HG02588 (cell line): ENCODE data around the gene CA7.

Experiments
- ATAC-seq: cut with Tn5 transposase; IDR thresholded peaks from one replicate; pipeline ENCODE4 v1.9.1; 2021; ENCODE audit warnings: mild to moderate bottlenecking, moderate library complexity; ENCODE audit not compliant: unreplicated experiment

The CA7 gene

DNA sequence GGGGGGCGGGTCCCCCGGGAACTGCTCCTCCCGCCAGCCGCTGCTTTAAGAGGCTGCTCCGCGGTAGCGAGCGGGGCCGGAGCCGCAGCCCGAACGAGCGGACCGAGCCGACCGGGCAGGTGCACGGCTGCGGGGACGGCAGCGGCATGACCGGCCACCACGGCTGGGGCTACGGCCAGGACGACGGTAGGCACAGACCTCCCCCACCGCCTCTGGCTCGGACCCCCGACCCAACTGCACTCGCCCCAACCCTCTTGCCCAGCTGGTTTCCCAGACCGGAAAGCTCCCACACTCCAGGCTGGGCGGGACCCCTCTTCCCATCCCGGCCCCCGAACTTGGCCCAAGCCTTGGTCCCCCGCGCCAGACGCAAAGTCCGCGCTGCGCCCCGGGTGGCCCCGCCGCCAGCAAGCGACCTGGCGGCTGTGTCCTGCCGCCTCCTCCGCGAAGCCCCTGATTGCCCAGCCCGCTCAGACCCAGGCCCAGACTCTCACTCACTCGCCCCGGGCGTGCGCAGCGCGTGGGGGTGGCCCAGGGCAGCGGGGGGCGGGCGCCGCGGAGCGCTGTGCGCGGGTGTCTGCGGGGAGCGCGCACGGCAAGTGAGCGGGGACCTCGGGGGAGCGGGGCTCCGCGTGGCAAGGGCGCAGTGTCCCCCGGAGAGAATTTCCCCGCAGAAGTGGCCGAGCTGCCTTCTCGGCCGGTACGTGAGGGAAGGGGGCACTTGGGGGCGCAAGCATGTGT, at the start of gene CA7:
CA7 (plus strand) TSS at position 73 of the 738 bp plus-strand sequence; CDS start at position 147, 74 bp downstream.
- ATAC-seq = no peak

DNA sequence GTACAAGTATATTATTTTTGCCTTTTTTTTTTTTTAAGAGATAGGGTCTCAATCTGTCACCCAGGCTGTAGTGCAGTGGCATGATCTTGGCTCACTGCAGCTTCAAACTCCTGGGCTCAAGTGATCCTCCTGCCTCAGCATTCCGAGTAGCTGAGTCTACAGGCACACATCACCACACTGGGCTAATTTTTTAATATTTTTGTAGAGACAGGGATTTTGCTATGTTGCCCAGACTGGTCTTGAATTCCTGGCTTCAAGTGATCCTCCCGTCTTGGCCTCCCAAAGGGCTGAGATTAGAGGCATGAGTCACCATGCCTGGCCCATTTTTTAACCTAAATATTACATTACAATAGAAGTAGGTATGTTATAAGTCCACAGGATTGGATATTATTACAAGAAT, 46.1 kb upstream of the CA7 start:
- no peak for ATAC-seq

DNA sequence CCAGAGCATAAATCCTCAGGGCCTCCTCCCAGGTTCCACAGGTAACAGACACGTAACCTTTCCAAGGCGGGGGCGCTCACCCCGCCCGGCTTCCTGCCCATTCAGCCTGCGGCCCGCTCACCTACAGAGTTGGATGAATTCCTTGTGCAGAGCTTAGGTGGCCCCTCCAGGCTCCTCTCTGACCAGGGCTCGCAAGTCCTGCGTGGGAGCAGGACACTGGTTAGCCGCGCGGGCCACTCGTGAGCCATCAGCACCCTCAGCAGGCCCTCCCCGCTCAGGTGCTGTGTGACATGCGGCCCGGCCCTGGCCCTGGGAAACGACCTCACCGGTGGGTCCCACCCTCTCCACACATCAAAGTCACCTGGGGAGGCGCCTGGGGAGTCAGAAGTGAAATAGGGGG, 43.4 kb upstream of the CA7 start:
- ATAC-seq = no peak

DNA sequence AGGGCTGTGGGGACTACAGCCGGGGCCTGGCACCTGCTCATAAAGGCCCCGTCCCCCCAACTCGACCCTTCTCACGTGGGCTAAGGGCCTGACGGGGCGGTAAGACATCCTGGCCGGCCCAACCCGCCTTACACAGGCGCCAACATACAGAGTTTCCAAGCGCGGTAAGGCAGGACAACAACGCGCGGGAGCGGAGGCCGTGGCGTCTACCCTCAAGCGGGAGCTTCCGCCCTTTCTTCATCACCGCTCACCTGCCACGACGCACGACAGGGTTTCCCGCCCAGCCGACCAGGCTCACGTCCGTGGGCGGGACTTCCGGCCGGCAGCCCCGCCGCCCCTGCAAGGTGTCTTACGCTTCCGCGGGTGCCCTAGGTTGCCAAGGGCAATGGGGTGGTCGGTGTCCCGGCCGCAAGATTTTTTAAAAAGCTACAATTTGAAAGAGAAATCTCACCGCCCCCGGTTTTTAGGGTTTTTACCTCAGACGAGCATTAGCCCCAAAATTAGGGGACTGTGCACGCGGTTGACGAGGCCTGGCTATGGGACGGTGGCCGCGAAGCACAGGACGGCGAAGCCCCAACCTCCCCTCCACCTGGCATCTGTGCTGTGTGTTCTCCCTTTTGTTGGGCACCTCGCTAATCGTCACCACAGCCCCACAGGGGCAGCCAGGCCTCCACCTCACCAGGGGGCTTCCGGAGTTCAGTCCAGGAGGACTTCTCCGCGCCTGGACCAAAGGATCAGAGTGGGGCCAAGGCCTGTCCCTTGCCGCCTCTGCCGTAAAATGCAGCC, 42.7 kb upstream of the CA7 start, which contains the start of gene TERB1:
TERB1 (minus strand) TSS at position 265 of the 786 bp plus-strand sequence. CDS start 4,786 bp downstream, outside the sequence.
- ATAC-seq = no peak

DNA sequence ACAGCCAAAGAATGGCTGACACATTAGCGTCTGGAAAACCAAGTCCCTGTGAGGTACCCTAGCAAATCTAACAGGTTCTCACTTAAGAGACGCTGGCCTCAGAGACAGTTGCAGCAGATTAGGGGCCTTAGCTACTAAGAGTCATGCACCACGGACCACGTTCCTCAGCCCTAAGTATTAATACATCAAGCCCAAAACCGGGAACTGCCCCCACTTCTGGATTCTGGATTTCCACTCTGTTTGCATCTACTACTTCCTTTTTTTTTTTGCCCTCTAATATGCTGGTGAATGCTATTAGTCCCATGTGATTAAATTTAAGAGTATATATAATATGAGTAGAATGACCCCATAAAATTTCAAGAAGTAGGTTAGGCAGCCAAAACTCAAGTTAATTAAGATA, 42.1 kb upstream of the CA7 start:
- ATAC-seq = no peak

DNA sequence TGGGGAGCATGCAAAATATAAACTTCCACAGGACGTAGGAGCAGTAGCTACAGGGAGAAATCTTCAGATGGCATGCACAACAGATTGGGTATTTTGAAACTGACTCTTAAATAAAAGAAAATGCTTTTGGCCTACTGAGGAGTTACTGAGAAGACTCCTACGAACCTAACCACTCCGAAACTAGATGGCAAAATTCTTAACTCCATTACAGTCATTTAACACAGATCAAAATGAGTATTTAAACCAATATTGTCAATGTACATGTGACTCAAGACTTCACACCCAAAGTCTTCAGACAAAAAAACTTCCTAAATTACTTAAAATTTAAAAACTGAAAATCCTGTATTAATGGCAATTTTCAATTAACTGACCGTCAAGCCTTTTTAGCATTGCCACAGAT, 34.4 kb upstream of the CA7 start:
- ATAC-seq = no peak

DNA sequence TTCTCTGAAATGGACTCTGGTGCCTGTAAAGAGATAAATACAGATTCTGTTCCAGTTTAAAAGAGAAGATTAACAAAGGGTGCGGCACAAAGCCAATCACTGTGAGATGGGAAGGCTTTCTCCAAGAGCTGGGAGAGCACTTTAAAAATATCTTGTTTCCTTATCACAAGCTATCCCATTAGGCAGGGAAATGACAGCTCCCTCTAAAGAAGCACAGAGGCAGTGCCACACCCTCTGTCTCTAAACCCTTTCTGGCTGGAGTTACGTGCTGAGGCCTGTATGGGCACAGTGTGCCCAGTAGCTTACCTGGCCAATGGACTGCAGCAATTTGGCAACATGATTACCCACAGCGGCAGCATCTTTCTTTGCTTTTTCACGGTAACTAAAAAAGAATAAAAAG, 33.8 kb upstream of the CA7 start:
- no peak for ATAC-seq

DNA sequence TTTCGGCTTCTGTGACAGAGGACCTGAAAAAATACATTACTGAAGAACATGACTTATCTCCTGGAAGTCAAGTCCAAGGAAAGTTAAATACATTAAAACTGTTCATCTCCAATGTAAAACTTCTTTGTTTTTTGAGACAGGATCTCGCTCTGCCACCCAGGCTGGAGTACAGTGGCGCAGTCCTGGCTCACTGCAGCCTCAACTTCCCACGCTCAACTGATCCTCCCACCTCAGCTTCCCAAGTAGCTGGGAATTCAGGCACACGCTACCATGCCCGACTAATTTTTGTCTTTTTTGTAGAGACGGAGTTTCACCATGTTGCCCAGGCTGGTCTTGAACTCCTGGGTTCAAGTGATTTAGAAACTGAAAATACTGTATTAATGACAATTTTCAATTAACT, 33.2 kb upstream of the CA7 start:
- ATAC-seq = no peak

DNA sequence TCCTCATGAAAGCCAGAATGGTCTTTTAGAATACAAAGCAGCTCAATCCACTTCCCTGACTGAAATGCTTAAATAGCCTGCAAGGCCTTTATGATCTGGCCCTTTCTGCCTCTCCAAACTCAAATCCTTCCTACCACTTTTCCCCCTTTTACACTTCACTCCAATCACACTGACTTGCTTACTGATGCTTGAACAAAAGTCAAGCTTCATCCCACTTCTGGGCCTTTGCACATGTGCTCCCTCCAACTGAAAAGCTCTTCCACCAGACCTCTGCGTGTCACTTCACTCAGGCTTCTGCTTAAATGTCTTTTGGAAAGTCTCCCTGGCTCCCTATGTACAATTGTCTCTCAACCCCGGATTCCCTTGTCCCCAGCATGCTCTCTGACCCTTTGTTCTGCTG, 29.5 kb upstream of the CA7 start:
- ATAC-seq = no peak

DNA sequence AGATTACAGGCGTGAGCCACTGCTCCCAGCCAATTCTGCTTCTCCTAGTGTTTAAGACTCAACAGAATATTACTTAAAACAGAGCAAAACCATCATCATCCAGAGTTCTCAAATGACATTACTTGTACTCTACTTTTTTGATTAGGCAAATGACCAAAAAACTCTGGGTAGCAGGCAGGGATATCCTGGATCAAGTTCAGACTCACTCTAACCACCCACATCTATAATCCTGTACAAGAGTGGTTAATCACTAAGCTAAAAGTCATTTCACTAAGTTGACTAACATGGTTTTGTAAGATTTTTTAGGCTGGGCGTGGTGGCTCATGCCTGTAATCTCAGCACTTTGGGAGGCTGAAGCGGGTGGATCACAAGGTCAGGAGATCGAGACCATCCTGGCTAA, 20.2 kb upstream of the CA7 start:
- ATAC-seq = no peak

DNA sequence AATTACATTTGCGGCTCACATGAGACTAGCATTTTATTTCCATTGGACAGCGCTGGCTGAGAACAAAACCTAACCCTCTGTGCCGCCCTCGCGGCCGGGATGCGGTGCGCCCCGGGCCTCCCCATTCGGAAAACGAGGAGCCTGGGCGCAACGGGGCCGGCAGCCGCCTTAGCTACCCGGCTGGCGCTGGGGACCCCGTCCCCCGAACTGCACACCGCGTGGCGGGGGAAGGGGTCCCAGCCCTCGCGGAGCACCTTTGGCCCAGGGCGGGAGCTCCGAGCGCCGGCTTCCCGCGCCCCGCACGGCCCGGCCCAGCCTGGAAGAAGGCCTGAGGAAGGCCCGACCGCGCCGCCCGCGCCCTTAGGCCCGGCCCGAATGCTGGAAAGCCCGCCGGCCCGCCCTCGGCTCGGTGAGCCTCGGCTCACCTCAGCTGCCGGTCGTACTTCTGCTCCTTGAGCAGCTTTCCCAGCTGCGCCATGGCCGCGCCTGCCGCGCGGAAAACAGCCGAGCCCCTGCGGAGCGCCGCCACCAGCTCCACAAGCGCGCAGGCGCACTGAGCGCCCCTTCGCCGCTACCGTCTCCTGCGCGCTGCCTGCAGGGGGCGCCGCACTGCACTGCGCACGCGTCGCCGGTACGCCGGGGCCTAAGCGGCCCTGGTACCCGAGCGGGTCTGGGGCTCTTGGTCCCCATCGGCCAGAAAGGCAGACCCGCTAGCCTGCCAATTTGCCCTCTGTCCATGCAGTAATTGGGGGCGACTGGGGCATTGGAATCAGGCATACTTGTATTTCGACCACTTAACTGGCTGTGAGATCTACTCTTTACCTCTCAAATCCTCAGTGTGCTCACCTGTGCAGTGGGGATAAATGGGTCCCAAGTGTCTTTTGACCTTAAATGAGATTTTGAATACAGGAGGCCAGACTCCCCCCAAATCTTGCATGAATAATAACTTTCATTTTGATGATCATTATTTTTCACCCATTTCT, 13.5 kb upstream of the CA7 start, which contains the start of gene NAE1:
NAE1 (minus strand) TSS at position 555 of the 983 bp plus-strand sequence; CDS start at position 478, 77 bp downstream.
- peak; percentile 92 for ATAC-seq

DNA sequence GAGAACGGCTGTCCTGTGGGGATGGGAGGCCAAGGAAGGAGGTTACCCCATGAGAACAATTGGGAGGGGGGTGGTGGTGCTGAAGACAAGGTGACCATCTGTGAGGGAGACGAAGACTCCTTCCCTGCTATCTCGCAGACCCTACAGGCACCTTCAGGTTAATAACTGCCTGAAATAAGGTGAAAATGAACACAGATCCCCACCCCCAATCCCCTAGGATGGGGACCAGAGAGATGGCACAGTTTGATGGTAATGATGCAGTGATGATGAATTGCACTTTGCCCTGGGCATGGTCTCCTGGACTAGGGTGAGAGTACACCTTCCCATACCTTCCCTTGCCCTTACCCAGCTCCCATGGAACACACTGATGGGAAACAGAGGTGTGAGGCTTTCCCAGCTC, 12.0 kb upstream of the CA7 start:
- ATAC-seq = no peak

DNA sequence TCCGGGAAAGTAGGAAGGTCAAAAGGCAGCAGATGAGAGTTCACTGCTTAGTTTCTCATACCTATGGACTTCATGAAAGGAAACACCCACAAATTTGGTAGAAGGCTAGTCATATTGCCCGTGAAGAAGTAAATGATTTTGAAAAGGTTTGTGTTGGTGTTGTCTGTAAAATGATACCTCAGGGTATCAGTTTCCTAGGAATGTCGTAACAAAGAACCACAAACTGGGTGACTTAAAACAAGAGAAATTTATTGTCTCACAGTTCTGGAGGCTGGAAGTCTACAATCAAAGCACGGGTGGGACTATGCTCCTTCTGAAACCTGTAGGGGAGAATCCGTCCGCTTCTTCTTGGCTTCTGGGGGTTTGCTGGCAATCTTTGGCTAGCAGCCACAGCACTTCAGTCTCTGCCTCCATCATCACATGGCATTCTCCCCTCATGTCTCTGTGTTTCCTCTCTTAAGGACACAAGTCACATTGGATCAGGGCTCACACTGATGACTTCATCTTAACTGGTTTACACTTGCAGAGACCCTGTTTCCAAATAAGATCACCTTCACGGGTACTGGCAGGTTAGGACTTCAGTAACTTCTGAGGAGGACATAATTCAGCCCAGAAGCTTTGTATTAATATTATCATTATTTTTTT, 11.4 kb upstream of the CA7 start:
- no peak for ATAC-seq

DNA sequence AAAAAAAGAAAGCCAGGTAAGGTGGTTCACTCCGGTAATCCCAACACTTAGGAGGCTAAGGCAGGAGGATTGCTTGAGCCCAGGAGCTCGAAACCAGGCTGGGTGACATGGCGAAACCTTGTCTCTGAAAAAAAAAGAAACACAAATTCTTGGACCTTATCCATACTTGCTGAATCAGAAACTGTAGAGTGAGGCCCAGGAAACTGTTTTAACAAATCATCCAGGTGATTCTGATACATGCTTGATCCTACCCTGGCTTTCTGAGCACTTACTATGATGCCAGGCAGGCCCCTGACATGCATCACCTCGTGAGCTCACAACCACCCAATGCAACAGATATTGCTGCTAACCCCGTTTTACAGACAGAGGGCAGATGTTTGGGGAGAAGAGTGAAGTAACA, 9.5 kb upstream of the CA7 start:
- ATAC-seq = no peak

DNA sequence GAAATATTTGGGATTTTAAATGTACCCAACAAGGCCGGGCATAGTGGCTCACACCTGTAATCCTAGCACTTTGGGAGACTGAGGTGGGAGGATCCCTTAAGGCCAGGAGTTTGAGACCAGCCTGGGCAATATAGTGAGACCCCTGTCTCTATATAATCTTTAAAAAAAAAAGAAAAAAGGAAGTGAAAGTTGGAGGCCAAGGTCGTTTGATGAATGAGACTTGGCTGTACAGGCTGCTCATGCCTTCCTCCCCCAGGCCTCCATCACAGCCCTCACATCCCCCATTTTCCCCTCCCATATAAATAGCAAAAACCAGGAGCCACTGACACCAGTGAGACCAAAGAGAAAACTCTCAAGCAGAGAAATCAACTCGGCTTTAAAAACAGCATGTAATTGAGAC, 3.3 kb upstream of the CA7 start:
- ATAC-seq = no peak

DNA sequence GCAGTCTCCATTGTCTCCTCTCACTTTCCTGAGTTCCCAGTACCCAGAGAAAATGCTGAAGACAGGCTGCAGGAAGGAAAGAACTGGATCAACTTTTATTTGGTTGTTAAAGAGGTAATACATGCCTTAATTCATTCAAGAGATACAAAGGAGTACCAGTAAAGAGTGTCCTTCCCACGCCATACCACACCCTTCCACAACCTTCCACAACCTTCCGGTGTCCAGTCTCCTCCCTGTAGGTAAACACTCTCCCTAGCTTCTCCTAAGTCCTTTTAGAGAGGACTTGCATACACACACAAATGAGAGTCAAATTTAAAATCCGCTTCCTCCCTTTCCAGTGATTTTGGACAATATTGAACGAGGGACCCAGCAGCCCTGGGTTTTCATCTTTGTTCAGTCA, 2.8 kb upstream of the CA7 start:
- ATAC-seq = no peak

DNA sequence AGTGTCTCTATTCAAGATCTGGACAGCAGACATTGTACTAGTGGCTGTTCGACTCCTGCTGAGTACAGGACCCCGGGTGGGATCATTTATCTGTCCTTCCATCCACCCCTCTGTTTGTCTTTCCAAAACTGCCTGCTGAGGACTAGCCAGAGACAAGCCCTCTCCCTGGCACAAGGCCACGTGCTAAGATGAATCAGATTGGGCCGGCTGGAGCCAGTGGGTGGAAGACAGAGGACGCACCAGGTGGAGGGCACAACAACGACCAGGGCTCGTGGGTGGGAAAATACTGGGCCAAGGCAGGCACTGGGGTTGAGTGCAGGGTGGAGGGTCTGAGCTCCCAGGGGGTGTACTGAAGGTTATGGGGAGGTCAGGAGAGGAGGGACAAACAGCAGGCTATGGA, 1.4 kb upstream of the CA7 start:
- ATAC-seq = no peak

DNA sequence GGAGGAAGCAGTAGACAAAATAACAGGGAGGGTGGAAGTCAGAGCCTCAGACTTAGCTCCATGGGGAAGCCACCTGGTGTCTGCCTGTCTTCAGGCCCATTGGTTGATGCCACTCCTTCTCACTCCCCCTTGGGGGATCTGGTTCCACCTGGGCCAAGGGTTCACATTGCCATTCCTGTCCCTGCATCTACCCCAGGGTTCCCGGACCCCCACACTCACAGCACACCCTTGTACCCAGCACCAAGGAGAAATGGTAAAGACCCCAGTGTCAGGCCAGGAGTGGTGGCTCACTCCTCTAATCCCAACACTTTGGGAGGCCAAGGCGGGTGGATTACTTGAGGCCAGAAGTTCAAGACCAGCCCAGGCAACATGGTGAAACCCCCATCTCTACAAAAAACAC, 1.0 kb upstream of the CA7 start:
- ATAC-seq = no peak

DNA sequence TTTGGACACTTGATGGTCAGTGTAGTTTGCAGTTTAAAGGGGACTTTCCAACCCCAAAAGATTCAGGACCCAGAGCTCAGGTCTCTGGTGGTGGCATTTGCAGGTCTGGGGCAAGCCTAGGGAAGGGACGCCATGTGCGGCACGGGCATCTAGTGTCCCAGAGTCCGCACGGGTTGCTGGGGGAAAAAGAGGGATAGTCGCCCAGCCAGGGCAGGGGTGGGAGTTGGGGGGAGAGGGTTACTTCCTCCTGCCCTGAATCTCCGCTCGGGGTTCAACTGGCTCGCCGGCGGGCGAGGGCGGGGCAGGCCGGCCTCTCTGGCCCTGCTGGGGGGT, 239 bp upstream of the CA7 start:
- no peak for ATAC-seq

DNA sequence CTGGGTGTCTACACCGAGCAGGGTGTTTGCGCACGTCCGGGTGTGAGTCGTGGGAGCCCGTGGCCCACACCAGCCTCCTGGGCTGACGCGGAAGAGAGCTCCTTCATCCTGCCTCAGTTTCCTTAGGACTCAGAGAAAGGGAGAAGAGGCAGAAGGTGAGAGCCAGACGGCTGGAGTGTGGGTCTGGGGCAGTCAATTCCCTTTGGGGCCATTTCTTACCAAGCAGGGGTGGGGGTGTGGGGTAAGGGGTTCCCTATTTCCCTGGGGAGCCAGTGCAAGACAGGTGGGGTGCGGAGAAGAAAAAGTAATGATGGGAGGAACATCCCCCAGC, 831 bp downstream of the CA7 start:
- no peak for ATAC-seq

DNA sequence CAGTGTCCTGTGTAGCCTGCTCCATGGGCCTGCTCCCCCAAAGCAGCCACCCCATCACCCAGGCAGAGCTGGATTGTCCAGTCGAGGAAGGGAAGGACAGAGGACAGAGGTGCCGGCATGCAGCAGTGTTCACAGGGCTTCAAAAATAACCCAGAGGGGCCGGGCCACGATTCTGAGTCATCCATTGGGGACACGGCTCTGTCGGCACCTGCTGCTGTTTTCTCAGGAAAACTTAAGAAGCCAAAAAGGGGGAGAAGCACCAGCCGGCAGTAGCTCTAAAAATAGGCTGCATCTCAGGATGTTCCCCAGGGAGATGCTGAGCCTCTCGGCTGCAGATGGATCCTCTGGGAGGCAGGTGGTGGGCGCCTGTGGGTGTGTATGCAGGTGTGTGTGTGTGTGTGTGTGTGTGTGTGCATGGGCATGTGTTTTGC, 1.6 kb downstream of the CA7 start:
- ATAC-seq = no peak
